ENCODE results near the gene EPB41L5. TPM values are rescaled to one million over a fixed set of nuclear protein-coding genes. Genes with fewer than 3 reads are reported as not detected.

The EPB41L5 gene
- total and polyA plus RNA-seq, 5 donors from 2014 or later = 2.8 to 5.4 (median 3.6) TPM

DNA sequence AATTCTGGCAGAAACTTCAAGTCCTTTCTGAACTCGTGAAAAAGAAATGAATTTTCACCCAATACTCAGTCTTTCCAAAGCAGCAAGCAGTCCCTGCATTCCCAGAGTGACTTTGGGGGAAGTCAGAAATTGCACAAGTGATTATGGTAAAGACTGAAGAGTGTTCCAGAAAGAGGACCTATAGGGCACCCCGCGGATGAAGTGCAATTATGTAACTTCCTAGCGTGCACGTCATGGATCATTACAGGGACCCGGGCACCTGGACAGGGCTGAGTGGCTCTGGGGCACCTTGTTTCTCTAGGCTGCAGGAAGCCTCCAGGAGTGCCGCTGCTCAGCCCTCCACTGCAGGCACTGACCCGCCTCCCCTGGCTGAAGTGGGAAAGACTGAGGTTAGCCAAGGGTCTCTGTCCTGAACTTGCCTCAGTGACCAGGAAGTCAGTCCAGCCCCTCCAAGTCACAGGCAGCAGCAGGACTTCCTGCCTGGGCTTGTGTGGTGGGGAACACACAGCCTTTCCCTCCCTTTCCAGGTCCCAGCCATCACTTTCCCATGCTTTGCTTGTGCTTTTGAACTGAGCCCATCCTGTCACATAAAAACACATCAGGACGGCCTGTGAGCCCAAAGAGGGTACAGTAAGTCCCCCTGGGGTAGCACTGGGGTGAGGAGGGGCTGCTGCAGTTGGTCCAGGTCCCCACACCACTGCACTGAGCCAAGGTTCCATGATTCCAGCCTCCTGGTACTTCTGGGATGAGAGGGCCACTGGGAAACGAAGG lies 190.6 kb downstream of the EPB41L5 start:
- no peak for ATAC-seq (ENCODE audit: low read depth in 2 of 2)
- H3K36me3 Mint-ChIP-seq = peaks cover 3% of the 10 kb centered on the region
- H3K27ac Mint-ChIP-seq = no peak overlapping the region

DNA sequence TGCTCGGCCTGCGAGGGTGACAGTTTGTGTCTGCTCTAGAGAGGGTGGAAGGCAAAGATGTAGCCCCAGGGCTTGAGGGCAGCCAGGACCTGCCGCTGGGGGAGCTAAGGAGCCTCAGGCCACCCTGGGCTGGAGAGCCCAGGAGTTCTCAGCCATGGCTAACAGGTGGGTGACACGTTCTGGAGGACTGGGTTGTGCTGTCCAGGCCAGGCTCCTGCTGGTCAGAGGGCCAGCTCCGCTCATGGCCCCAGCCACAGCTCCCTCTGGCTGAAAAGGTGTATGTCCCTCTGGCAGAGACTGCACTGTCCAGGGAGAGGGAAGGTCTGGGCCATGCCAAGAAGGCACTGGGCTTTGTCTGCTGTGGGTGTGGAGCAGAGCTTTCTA lies 191.1 kb downstream of the EPB41L5 start:
- Histone ChIP-seq H3K36me3 (ENCODE audit: control insufficient read depth, insufficient read depth, low read length) (no peaks in the 10 kb centered on the region), H3K27me3 (ENCODE audit: control insufficient read depth, insufficient read depth, low read length) (no peaks in the 10 kb centered on the region), H3K27ac (ENCODE audit: insufficient read depth, low read length, poor library complexity, severe bottlenecking) (no peak overlapping the region), H3K4me3 (ENCODE audit: low read depth, low read length) (no peak overlapping the region), H3K4me1 (ENCODE audit: control insufficient read depth, insufficient read depth, low read length, poor library complexity, severe bottlenecking) (no peaks in the 10 kb centered on the region), H3K9me3 (ENCODE audit: control insufficient read depth in 2 of 2, low read length in 2 of 2) (no peaks in the 10 kb centered on the region)
- peaks cover 0 to 6% (median 0%) of the 10 kb centered on the region in 4 donors for H3K4me1 Mint-ChIP-seq
- no peak for DNase-seq
- H3K4me3 Mint-ChIP-seq = no peak overlapping the region
- peaks cover 0 to under 1% (median 0%) of the 10 kb centered on the region in 7 donors for H3K9me3 Mint-ChIP-seq
- ATAC-seq (ENCODE audit: low read depth in 2 of 2) = no peak
- H3K27me3 Mint-ChIP-seq = peaks cover 5% of the 10 kb centered on the region
- H3K36me3 Mint-ChIP-seq = peaks cover 3% of the 10 kb centered on the region
- no peak overlapping the region for H3K27ac Mint-ChIP-seq

More for the DNA sequence above, 190.6 kb downstream of the EPB41L5 start:
- H3K9me3 ChIP-seq (ENCODE audit: control insufficient read depth in 2 of 2, low read length in 2 of 2) = peaks cover 0 to 2% of the 10 kb centered on the region in 2 experiments
- Mint-ChIP-seq H3K27me3 (peaks cover 7% of the 10 kb centered on the region), H3K9me3 (peaks cover 0 to 4% (median 2%) of the 10 kb centered on the region in 7 donors), H3K4me3 (no peak overlapping the region), H3K4me1 (peaks cover 0 to 6% (median under 1%) of the 10 kb centered on the region in 4 donors)
- no peaks in the 10 kb centered on the region for H3K36me3 ChIP-seq (ENCODE audit: control insufficient read depth, insufficient read depth, low read length)
- H3K27me3 ChIP-seq (ENCODE audit: control insufficient read depth, insufficient read depth, low read length) = no peaks in the 10 kb centered on the region
- H3K4me3 ChIP-seq (ENCODE audit: low read depth, low read length) = no peak overlapping the region
- H3K27ac ChIP-seq (ENCODE audit: insufficient read depth, low read length, poor library complexity, severe bottlenecking) = no peak overlapping the region
- no peak for DNase-seq
- no peaks in the 10 kb centered on the region for H3K4me1 ChIP-seq (ENCODE audit: control insufficient read depth, insufficient read depth, low read length, poor library complexity, severe bottlenecking)

DNA sequence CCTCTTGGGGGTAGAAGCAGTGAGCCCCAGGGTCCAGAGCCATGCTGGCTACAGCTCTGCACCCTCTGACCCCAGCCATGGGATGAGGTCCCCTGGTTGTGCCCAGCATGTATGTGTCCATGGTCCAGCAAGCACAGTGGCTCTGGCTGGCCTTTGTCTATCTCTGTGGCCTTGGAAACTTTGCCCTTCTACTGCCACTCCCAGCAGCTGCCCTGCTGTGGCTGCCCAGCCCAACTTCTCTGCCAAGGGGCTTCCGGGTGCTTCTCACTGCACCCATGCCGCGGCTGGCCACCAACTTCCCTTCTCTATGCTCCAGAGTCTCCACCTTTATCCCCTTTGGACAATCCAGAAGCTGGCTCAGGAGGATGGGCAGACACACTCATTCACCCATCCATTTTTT lies 191.5 kb downstream of the EPB41L5 start:
- H3K4me1 ChIP-seq (ENCODE audit: control insufficient read depth, insufficient read depth, low read length, poor library complexity, severe bottlenecking) = no peaks in the 10 kb centered on the region
- ATAC-seq (ENCODE audit: low read depth in 2 of 2) = no peak
- H3K36me3 ChIP-seq (ENCODE audit: control insufficient read depth, insufficient read depth, low read length) = no peaks in the 10 kb centered on the region
- H3K9me3 Mint-ChIP-seq = no peaks in the 10 kb centered on the region
- peaks cover 3% of the 10 kb centered on the region for H3K36me3 Mint-ChIP-seq
- H3K27me3 Mint-ChIP-seq = peaks cover under 1% of the 10 kb centered on the region
- H3K4me3 ChIP-seq (ENCODE audit: low read depth, low read length) = no peak overlapping the region
- H3K27ac Mint-ChIP-seq = no peak overlapping the region
- no peaks in the 10 kb centered on the region for H3K9me3 ChIP-seq (ENCODE audit: control insufficient read depth in 2 of 2, low read length in 2 of 2)
- peaks cover 0 to 6% (median 1%) of the 10 kb centered on the region in 4 donors for H3K4me1 Mint-ChIP-seq
- no peaks in the 10 kb centered on the region for H3K27me3 ChIP-seq (ENCODE audit: control insufficient read depth, insufficient read depth, low read length)
- H3K4me3 Mint-ChIP-seq = no peak overlapping the region
- no peak for DNase-seq
- no peak overlapping the region for H3K27ac ChIP-seq (ENCODE audit: insufficient read depth, low read length, poor library complexity, severe bottlenecking)

DNA sequence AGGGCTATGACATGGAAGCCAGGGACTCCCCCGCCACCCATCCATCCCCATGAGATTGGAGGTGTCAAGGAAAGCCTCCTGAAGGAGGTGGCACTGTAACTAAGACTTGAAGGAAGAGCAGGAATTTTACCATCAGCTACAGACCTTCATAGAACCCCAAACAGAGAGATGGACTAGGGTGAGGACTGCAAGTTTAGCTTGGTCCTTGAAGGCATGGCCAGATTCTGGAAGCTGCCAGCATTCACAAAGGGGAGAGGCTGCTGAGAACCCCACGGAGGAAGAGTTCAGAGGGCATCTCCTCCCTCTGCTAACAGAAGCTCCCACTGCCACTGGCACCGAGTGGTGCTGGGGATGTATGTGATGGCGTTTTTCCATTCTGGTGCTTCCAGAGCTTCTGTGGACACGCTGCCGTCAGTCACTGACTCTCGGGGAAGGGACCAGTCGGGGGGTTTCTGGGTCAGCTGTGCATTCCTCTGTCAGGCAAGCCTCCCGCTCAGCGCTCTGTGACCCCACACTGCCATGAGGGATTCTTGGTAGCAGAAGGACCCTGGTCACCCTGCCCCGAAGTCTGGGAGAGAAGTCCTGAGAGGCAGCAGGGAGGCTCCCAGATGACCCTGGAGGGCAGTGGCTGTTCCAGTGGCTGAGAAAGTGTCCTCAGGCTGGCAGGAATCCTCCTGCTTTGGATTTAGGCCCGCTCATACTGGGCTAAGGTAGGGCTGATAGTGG lies 192.2 kb downstream of the EPB41L5 start:
- H3K27ac ChIP-seq (ENCODE audit: insufficient read depth, low read length, poor library complexity, severe bottlenecking) = no peak overlapping the region
- H3K27me3 ChIP-seq (ENCODE audit: control insufficient read depth, insufficient read depth, low read length) = no peaks in the 10 kb centered on the region
- DNase-seq = no peak
- no peaks in the 10 kb centered on the region for H3K4me1 ChIP-seq (ENCODE audit: control insufficient read depth, insufficient read depth, low read length, poor library complexity, severe bottlenecking)
- no peaks in the 10 kb centered on the region for H3K36me3 ChIP-seq (ENCODE audit: control insufficient read depth, insufficient read depth, low read length)
- Mint-ChIP-seq H3K36me3 (peaks cover 3% of the 10 kb centered on the region), H3K27ac (no peak overlapping the region), H3K9me3 (no peaks in the 10 kb centered on the region), H3K4me1 (peaks cover 0 to 7% (median 3%) of the 10 kb centered on the region in 4 donors), H3K27me3 (no peaks in the 10 kb centered on the region), H3K4me3 (no peak overlapping the region)
- ATAC-seq (ENCODE audit: low read depth in 2 of 2) = no peak
- no peaks in the 10 kb centered on the region for H3K9me3 ChIP-seq (ENCODE audit: control insufficient read depth in 2 of 2, low read length in 2 of 2)
- no peak overlapping the region for H3K4me3 ChIP-seq (ENCODE audit: low read depth, low read length)

DNA sequence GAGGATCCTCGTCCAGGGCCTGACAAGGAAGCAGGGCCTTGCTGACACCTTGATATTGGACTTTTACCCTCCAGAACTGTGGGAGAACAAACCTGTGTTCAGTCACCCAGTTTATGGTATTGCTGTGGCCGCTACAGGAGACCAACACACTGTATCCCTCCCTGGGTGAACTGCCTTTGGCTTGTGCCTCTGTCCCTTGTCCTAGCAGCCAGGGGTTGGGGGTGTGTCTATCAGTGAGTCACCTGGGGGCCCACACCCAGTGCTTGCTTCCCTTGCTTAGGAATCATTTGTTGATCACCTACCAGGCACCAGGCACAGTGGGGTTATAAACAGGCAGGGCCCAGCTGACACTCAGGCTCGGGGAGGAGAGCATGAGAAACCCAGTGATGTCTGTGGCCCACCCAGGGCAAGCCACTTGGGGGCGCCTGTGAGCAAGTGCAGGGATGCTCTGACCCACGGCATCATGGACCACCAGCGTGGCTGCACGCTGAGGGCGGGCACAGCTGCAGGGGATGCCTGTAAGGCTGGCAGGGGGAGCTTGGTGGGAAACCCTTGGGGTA lies 193.2 kb downstream of the EPB41L5 start:
- no peaks in the 10 kb centered on the region for H3K36me3 ChIP-seq (ENCODE audit: control insufficient read depth, insufficient read depth, low read length)
- H3K4me1 Mint-ChIP-seq = peaks cover 0 to 7% (median 3%) of the 10 kb centered on the region in 4 donors
- H3K27me3 Mint-ChIP-seq = no peaks in the 10 kb centered on the region
- no peaks in the 10 kb centered on the region for H3K4me1 ChIP-seq (ENCODE audit: control insufficient read depth, insufficient read depth, low read length, poor library complexity, severe bottlenecking)
- no peaks in the 10 kb centered on the region for H3K9me3 Mint-ChIP-seq
- H3K4me3 Mint-ChIP-seq = no peak overlapping the region
- DNase-seq = peak in 2 of 3 donors; percentile 16 to 42
- H3K4me3 ChIP-seq (ENCODE audit: low read depth, low read length) = no peak overlapping the region
- no peak overlapping the region for H3K27ac Mint-ChIP-seq
- no peak for ATAC-seq (ENCODE audit: low read depth in 2 of 2)
- H3K9me3 ChIP-seq (ENCODE audit: control insufficient read depth in 2 of 2, low read length in 2 of 2) = no peaks in the 10 kb centered on the region
- H3K36me3 Mint-ChIP-seq = peaks cover 7% of the 10 kb centered on the region
- H3K27ac ChIP-seq (ENCODE audit: insufficient read depth, low read length, poor library complexity, severe bottlenecking) = no peak overlapping the region
- H3K27me3 ChIP-seq (ENCODE audit: control insufficient read depth, insufficient read depth, low read length) = no peaks in the 10 kb centered on the region

DNA sequence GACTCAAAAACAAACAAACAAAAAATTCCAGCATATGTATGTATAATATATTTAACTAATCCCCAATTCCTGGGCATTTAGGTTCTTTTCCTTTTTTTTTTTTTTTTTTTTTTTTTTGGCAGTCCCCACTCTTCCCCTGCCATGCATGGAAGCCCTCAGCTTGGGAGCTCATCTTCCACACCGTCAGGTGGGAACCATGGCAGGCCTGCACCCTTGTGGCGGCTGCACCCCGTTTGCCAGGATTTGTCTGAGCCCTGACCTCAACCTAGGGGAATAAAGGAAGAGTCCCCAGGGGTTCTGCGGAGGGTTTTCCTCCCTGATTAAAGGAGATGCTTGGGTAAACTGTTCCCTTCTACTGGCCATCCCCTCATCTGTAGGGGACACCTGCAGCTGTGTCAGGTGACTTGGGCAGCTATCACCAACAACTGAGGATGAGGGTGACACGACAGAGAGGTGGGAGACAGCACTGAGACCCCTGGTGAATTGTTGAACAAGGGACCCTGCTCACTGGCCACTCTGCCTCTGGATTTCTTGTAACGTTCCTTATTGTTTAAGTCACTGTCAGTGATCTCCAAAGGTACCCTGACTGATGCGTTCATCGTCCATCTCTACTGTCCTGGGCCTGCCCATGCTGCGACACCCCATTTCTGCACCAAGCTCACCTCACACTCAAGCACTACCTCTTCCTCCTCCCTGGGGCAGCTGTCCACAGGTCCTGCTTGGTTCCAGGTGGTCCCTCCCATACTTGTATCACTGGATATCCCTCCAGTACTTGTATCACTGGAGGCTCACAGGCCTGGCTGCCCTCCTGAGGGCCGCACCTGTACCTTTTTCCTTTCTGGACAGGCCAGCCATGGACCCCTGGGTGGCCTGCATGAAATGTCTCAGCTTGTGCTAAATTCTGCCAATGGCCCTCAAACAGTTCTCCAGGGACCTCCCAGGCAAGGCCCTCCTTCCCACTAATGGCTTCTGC lies 195.8 kb downstream of the EPB41L5 start:
- Mint-ChIP-seq H3K9me3 (no peaks in the 10 kb centered on the region), H3K4me3 (no peak overlapping the region), H3K4me1 (peaks cover 0 to 7% (median 3%) of the 10 kb centered on the region in 4 donors), H3K27ac (no peak overlapping the region), H3K27me3 (no peaks in the 10 kb centered on the region), H3K36me3 (peaks cover 7% of the 10 kb centered on the region)
- ATAC-seq (ENCODE audit: low read depth in 2 of 2) (no peak), DNase-seq (no peak)
- Histone ChIP-seq H3K4me1 (ENCODE audit: control insufficient read depth, insufficient read depth, low read length, poor library complexity, severe bottlenecking) (no peaks in the 10 kb centered on the region), H3K27ac (ENCODE audit: insufficient read depth, low read length, poor library complexity, severe bottlenecking) (no peak overlapping the region), H3K9me3 (ENCODE audit: control insufficient read depth in 2 of 2, low read length in 2 of 2) (no peaks in the 10 kb centered on the region), H3K27me3 (ENCODE audit: control insufficient read depth, insufficient read depth, low read length) (no peaks in the 10 kb centered on the region), H3K36me3 (ENCODE audit: control insufficient read depth, insufficient read depth, low read length) (no peaks in the 10 kb centered on the region), H3K4me3 (ENCODE audit: low read depth, low read length) (no peak overlapping the region)
